Tibial nerve (tissue), 4 donors: ENCODE measurements around the gene RCVRN.

Experiments
- CTCF ChIP-seq, 5 experiments: fragments of 200-600 bp in 3 of 5; fragments of 450-650 bp in 2 of 5; sonication (generic) in 3 of 5; IDR thresholded peaks; one replicate each; pipeline ENCODE4 v1.5.1; 2016 to 2019; ENCODE audit warnings: antibody characterized with exemption in 5 of 5, mild to moderate bottlenecking in 3 of 5, moderate library complexity in 2 of 5
- EP300 ChIP-seq, 2 donors: sonication (generic); formaldehyde crosslinking; IDR thresholded peaks; one replicate each; pipeline ENCODE4 v1.6.1; 2017; ENCODE audit warnings: antibody characterized with exemption in 2 of 2, mild to moderate bottlenecking in 1 of 2

- TF ChIP-seq CTCF (IDR thresholded peaks at IDR 0.05) (no peak), EP300 (IDR thresholded peaks at IDR 0.05) (no peak)
Measured at GRCh38 chr17:9894231-9894630, 10.8 kb downstream of the RCVRN start.
